ENCODE measurements around the gene PAX8.

The PAX8 gene

DNA sequence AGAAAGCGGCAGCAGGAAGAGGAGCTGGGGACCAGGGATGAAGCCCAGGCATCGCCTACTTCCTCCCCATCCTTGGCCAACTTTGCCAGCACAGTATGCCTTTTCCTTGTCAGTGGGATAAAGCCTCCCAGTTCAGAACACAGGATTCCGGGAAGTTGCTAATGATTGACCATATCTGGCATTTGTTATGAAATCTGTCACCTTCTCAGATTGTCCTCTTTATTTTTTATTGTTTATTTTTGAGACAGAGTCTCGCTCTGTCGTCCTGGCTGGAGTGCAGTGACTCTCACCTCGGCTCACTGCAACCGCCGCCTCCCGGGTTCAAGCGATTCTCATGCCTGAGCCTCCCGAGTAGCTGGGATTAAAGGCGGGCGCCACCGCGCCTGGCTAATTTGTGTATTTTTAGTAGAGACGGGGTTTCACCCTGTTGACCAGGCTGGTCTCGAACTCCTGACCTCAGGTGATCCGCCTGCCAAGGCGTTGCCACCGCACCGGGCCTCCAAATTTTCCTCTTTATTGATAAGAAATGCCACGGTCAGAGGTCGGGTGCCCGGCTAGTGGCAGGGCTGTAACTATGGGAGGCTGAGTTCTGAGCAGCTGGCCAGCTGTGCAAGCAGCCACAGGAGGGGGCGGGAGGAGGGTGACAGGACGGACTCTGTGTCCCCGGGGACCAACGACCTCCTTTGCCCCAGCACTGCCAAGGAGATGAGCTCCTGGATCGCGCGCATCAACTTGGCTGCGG lies 80.5 kb downstream of the PAX8 start:
- H3K4me3 ChIP-seq (ENCODE audit: low read length), result no peak overlapping the region
- DNase-seq (ENCODE audit: low read depth, low spot score), result no peak

DNA sequence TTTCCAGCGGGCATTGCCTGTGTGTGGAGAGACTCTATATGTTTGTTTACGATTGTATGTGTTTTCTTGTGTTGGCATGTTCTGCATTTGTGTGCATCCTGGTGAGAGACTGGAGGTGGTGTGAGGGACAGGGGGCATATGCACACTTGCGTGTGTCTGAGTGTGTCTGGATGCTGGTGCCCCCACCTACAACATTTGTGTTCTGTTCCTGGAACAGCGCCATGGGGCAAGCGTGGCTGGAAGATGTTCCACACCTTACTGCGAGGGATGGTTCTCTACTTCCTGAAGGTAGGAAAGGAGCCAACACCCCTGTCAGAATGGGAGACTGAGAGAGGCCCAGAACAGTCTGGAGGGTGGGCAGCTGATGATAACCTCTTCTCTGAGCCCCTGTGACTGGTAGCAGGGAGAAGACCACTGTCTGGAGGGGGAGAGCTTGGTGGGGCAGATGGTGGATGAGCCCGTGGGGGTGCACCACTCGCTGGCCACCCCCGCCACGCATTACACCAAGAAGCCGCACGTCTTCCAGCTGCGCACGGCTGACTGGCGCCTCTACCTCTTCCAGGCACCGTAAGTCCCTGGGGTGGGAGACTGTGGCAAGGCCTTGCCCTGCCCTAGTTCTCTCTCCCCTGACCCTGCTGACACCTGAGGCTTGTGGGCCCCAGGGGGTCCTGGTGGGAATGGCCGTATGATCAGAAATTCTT lies 81.2 kb downstream of the PAX8 start:
- H3K4me3 ChIP-seq (ENCODE audit: low read length), result no peak overlapping the region

GRCh38 chr2:113196839-113197238 lies 81.9 kb downstream of the PAX8 start:
- H3K4me3 ChIP-seq (ENCODE audit: low read length), result no peak overlapping the region
- no peak for DNase-seq (ENCODE audit: low read depth, low spot score)

More for the DNA sequence above, 81.2 kb downstream of the PAX8 start:
- no peak for DNase-seq (ENCODE audit: low read depth, low spot score)

GRCh38 chr2:113195923-113196501 lies 82.7 kb downstream of the PAX8 start:
- no peak overlapping the region for H3K4me3 ChIP-seq (ENCODE audit: low read length)
- no peak for DNase-seq (ENCODE audit: low read depth, low spot score)

GRCh38 chr2:113192459-113193100 lies 86.1 kb downstream of the PAX8 start:
- no peak for DNase-seq (ENCODE audit: low read depth, low spot score)
- no peak overlapping the region for H3K4me3 ChIP-seq (ENCODE audit: low read length)

GRCh38 chr2:113190871-113191270 lies 87.8 kb downstream of the PAX8 start:
- DNase-seq (ENCODE audit: low read depth, low spot score), result no peak
- no peak overlapping the region for H3K4me3 ChIP-seq (ENCODE audit: low read length)

DNA sequence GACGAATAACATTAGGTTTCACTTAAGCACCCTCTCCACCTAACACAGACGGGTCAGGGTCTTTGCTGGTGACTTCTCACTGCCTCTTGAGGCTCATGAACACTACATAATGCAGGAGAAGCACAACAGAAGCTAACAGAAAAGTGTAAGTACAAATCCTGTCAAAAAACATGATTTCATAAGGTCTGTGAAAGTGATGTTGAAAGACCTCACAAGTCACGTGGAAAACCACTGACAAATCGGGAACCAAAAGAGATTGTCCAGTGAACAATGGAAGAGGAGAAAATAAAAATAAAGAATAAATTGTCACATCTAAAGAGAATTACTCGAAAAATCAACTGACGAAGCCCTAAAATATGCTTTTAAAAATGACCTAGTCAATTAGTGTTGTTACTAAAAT lies 91.0 kb downstream of the PAX8 start:
- no peak for DNase-seq (ENCODE audit: low read depth, low spot score)
- no peak overlapping the region for H3K4me3 ChIP-seq (ENCODE audit: low read length)

DNA sequence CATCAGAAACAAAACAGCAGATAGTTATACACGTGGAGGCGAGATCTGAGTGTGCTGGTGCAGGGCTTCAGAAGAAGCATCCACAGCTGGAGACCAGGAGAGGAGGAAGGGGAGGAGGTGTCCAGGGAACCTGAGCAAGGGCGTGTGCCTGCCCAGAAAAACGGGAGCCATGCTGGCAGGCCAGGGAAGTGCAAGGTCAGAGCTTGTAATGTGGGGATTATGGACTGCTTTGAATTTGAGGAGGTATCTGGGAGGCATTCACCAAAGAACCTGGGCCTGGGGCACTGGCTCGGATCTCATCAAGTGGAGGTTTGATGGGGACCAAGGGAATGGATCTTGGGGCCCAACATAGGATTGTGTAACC lies 92.3 kb downstream of the PAX8 start:
- H3K4me3 ChIP-seq (ENCODE audit: low read length), result no peak overlapping the region
- DNase-seq (ENCODE audit: low read depth, low spot score), result no peak

DNA sequence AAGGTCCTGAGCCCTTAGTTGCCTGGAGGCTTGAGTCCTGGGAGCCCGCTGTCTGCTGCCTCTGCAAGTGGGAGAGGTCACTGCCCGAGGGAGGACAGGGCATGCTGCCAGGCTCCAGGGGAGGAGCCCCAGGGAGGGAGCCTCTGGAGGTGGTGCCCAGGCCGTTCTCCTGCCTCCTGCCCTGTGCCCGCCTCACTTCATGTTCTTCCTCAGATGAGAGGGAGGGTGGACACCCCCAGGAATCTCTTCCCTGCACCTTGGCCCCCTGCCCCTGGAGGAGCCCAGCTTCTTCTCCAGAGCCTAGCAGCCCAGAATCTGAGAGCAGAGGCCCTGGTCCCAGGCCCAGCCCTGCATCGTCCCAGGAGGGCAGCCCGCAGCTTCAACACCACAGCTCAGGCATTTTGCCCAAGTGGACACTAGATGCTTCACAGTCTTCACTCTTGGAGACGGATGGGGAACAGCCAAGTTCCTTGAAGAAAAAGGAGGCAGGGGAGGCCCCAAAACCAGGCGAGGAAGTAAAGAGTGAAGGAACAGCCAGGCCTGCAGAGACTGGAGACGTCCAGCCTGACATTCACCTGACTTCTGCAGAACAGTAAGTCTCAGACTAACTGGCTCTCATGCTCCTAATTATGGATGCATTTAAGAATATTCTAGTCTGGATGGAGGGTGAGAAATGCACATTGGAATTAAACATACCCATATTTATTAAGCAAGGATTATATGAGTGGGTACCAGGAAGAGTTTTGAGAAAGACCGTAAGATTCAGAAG lies 92.9 kb downstream of the PAX8 start:
- H3K4me3 ChIP-seq (ENCODE audit: low read length), result no peak overlapping the region
- no peak for DNase-seq (ENCODE audit: low read depth, low spot score)

DNA sequence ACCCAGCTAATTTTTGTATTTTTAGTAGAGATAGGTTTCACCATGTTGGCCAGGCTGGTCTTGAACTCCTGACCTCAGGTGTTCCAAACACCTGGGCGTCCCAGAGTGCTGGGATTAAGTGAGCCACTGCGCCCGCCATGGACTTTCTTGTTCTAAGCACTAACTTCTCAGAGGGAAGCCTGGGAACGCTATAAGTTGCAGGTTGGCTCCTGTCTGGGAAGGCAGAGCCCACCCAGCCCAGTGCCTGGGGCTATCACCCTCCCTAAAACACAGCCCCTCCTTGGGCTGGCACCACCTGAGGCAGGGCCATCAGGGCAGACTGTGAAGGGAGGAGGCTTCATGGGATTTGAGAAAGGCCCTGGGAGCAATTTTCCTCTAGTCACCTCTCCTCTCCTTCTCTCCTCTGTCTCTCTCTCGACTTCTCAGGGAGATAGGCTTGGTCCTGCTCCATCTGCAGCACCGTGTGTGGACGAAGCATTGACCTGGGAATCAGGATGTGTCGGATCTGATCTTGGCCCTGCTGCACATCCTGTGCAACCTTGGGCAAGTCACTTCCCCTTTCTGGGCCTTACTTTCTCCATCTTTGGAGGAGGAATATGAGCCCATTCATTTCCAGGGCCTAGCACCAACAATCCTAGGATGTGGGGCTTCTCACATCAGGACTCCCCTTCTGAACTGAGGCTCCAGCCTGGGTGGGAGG lies 94.0 kb downstream of the PAX8 start:
- DNase-seq (ENCODE audit: low read depth, low spot score), result no peak
- H3K4me3 ChIP-seq (ENCODE audit: low read length), result no peak overlapping the region

DNA sequence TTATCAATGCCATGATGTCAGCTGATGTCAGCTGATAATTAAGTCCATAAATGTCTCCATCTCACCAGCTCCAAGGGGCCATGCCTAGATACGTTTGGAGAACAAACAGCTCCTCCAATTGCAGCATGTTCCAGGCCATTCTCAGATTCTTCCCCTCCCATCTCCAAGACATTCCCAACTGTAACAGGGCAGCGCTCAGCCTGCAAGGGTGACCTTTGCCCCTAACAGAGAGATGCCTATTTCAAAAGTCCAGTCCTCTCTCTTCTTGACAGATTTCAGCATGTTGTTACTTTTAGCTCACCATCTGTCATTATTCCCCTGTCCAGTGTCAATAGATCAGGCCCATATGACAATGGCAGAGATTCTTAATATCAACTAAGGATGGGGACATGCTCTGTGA lies 95.0 kb downstream of the PAX8 start:
- H3K4me3 ChIP-seq (ENCODE audit: low read length), result no peak overlapping the region
- DNase-seq (ENCODE audit: low read depth, low spot score), result no peak

GRCh38 chr2:113183264-113183663 lies 95.5 kb downstream of the PAX8 start:
- H3K4me3 ChIP-seq (ENCODE audit: low read length), result no peak overlapping the region
- DNase-seq (ENCODE audit: low read depth, low spot score), result no peak

- DNase-seq (ENCODE audit: low read depth, low spot score), result no peak
- no peak overlapping the region for H3K4me3 ChIP-seq (ENCODE audit: low read length)
Measured at GRCh38 chr2:113182471-113183260, 96.1 kb downstream of the PAX8 start.

- DNase-seq (ENCODE audit: low read depth, low spot score), result peak; percentile 72
- H3K4me3 ChIP-seq (ENCODE audit: low read length), result peak overlapping the region; percentile 15; the same call in 1 of the 2 replicates
Measured at GRCh38 chr2:113181258-113182051, 97.3 kb downstream of the PAX8 start.

DNA sequence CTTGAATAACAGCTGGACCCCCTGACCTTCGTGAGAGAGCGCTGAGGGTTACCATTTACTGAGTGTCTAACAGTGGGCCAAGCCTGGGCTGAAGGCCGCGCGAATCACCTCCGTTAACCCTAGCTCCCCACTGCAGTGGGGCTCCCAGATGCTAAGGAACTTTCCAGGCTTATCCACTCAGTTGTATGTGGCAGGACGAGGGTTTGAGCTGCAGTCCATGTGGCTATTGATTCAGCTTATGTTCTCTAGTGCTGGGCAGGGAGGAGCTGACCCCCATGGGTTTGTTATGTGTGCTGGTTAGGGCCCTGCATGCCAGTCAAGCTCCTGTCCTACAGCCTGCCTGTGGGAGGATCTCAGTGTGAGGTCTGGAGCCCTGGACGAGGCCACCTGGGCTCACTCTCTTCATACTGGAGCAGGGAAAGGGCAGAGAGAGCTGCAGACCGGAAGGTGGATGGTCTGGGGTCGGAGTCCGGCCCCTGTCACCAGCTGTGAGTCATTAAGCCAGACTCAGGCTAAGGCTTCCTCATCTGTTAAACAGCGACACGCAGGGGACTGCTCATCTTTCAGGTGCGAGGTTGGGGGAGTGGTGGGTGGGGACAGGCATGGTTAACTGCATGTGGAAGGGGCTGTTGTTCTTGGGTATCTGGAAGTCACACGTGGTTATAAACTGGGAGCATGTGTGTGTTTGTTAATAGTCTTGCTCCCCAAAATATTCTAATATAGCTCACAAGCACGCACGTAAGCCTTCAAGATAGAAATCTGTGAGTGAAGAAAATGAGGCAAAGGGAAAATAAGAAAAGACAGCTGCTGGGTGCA lies 98.4 kb downstream of the PAX8 start:
- no peak overlapping the region for H3K4me3 ChIP-seq (ENCODE audit: low read length)
- DNase-seq (ENCODE audit: low read depth, low spot score), result no peak

GRCh38 chr2:113179446-113180045 lies 99.2 kb downstream of the PAX8 start:
- DNase-seq (ENCODE audit: low read depth, low spot score), result no peak
- no peak overlapping the region for H3K4me3 ChIP-seq (ENCODE audit: low read length)

Measured in Jurkat, Clone E6-1 (cell line).